Cardiac muscle cell (in vitro differentiated cells and primary cell): ENCODE results near the gene OR6C6. TPM values are rescaled to one million over a fixed set of nuclear protein-coding genes. Genes with fewer than 3 reads are reported as not detected.
"Not testable (repeated sequence)": the region's sequence is repeated elsewhere in the genome, so short reads cannot be mapped to it uniquely, and the experiment has no call there.

Experiments
- DNase-seq, 2 donors: peaks; one replicate each; pipeline versions ENCODE4 v3.0.0 to v3.0.0-alpha.2; 2010 to 2017; ENCODE audit warnings: low read depth in 1 of 2, low spot score in 1 of 2
- H3K27ac ChIP-seq: fragments of 200-600 bp; sonication (generic); 2 replicates; pipeline ENCODE4 v1.5.1; 2016
- H3K27me3 ChIP-seq: fragments of 200-600 bp; sonication (generic); 2 replicates; pipeline ENCODE4 v1.6.0; 2016; ENCODE audit warnings: control low read depth
- H3K36me3 ChIP-seq: fragments of 200-600 bp; sonication (generic); 2 replicates; pipeline ENCODE4 v1.5.1; 2016; ENCODE audit warnings: control low read depth
- H3K4me1 ChIP-seq: fragments of 200-600 bp; sonication (generic); 2 replicates; pipeline ENCODE4 v1.8.1; 2017; ENCODE audit warnings: low read depth, mild to moderate bottlenecking, mixed run types
- H3K4me3 ChIP-seq: fragments of 200-600 bp; sonication (generic); 2 replicates; pipeline ENCODE4 v1.5.1; 2016; ENCODE audit warnings: mild to moderate bottlenecking
- H3K9me3 ChIP-seq: fragments of 200-600 bp; sonication (generic); 2 replicates; pipeline ENCODE4 v1.5.1; 2017; ENCODE audit warnings: low read depth, mild to moderate bottlenecking, control low read depth
- CTCF ChIP-seq: IDR thresholded peaks from 2 replicates; pipeline ENCODE4 v1.5.1; 2012; ENCODE audit warnings: low read depth, mild to moderate bottlenecking, low read length
- polyA plus RNA-seq: library from polyadenylated mRNA; unstranded; fragments of >200 nt; fragmentation: Nextera tagmentation; extraction: Ambion mirVana; gene quantifications from 2 replicates; pipeline ENCODE4 v1.2.1, GENCODE V29; 2016
- total RNA-seq: library from RNA; depleted of rRNA; stranded (reverse); fragments of >200 nt; gene quantifications from 2 replicates; pipeline ENCODE4 v1.2.3, GENCODE V29; 2016

OR6C6 gene
- total RNA-seq (not detected in 2 replicates), polyA plus RNA-seq (not detected in 2 replicates)

- Histone ChIP-seq H3K4me1 (no peaks in the 10 kb centered on the region), H3K36me3 (no peaks in the 10 kb centered on the region), H3K27ac (no peak within 1 kb of the TSS), H3K27me3 (no peaks in the 10 kb centered on the region), H3K9me3 (no peaks in the 10 kb centered on the region), H3K4me3 (no peak within 1 kb of the TSS)
- no peak for DNase-seq
- TF ChIP-seq CTCF: no peak
These were observed at the start of gene OR6C6 for GRCh38 chr12:55296469-55296868. Gene OR6C6 (minus strand): TSS chr12:55296569. CDS start chr12:55295232, 1,337 bp downstream.

GRCh38 chr12:55336002-55336401, 39.6 kb upstream of the OR6C6 start:
- Histone ChIP-seq H3K4me1 (no peaks in the 10 kb centered on the region), H3K27me3 (peaks cover 5% of the 10 kb centered on the region), H3K36me3 (no peaks in the 10 kb centered on the region), H3K27ac (no peak overlapping the region), H3K4me3 (no peak overlapping the region), H3K9me3 (no peaks in the 10 kb centered on the region)
- no peak for TF ChIP-seq CTCF
- no peak for DNase-seq

- no peak for DNase-seq
- Histone ChIP-seq H3K4me3 (no peak within 1 kb of the TSS), H3K27ac (no peak within 1 kb of the TSS), H3K9me3 (no peaks in the 10 kb centered on the region), H3K27me3 (no peaks in the 10 kb centered on the region), H3K36me3 (no peaks in the 10 kb centered on the region), H3K4me1 (no peaks in the 10 kb centered on the region)
- TF ChIP-seq CTCF: no peak
These were observed 34.1 kb upstream of the OR6C6 start, which contains the start of gene OR6C3 for GRCh38 chr12:55330446-55330845. Gene OR6C3 (plus strand): TSS chr12:55330746. CDS start chr12:55331701, 955 bp downstream.

GRCh38 chr12:55325801-55326200, 29.4 kb upstream of the OR6C6 start:
- not testable (repeated sequence) for DNase-seq, H3K4me3 ChIP-seq, H3K9me3 ChIP-seq, H3K4me1 ChIP-seq, H3K27me3 ChIP-seq, H3K27ac ChIP-seq, H3K36me3 ChIP-seq

- H3K27me3 ChIP-seq: no peaks in the 10 kb centered on the region
- DNase-seq: no peak
- H3K4me1 ChIP-seq: no peaks in the 10 kb centered on the region
- TF ChIP-seq CTCF: no peak
- no peak overlapping the region for H3K4me3 ChIP-seq
- no peaks in the 10 kb centered on the region for H3K36me3 ChIP-seq
- H3K27ac ChIP-seq: no peak overlapping the region
- no peaks in the 10 kb centered on the region for H3K9me3 ChIP-seq
These were observed 23.8 kb upstream of the OR6C6 start for GRCh38 chr12:55320201-55320600.

- Histone ChIP-seq H3K36me3 (no peaks in the 10 kb centered on the region), H3K27ac (no peak within 1 kb of the TSS), H3K27me3 (peaks cover 10% of the 10 kb centered on the region), H3K4me3 (no peak within 1 kb of the TSS), H3K4me1 (no peaks in the 10 kb centered on the region), H3K9me3 (no peaks in the 10 kb centered on the region)
- DNase-seq: no peak
- TF ChIP-seq CTCF: no peak
These were observed 17.7 kb upstream of the OR6C6 start, which contains the start of gene OR6C1 for GRCh38 chr12:55314043-55314442. Gene OR6C1 (plus strand): TSS chr12:55314343. CDS start chr12:55320600, 6,257 bp downstream.
